Hematopoietic multipotent progenitor cell (in vitro differentiated cells): ENCODE measurements around the gene FBXO39. TPM values are rescaled to one million over a fixed set of nuclear protein-coding genes. Genes with fewer than 3 reads are reported as not detected.
"Not testable (repeated sequence)": the region's sequence is repeated elsewhere in the genome, so short reads cannot be mapped to it uniquely, and the experiment has no call there.

Experiments
- DNase-seq, 3 donors: peaks; one replicate each; pipeline ENCODE4 v3.0.0-alpha.2; 2011 to 2015; ENCODE audit warnings: low read depth in 2 of 3, low spot score in 2 of 3
- total RNA-seq: library from RNA; depleted of rRNA; stranded (reverse); fragments of >200 nt; gene quantifications from one replicate; pipeline ENCODE4 v1.2.3, GENCODE V29; 2012

Gene FBXO39
- total RNA-seq, 1 donor, result 0.81 TPM

GRCh38 chr17:6787081-6787693, 11.2 kb downstream of the FBXO39 start:
- no peak for DNase-seq

GRCh38 chr17:6789146-6789545, 13.1 kb downstream of the FBXO39 start:
- DNase-seq, result no peak

- peak in 1 of 3 donors; percentile 21 for DNase-seq
These were observed 17.9 kb downstream of the FBXO39 start for GRCh38 chr17:6793748-6794493.

GRCh38 chr17:6796017-6796886, 20.2 kb downstream of the FBXO39 start:
- no peak for DNase-seq

- DNase-seq, result no peak
These were observed 21.0 kb downstream of the FBXO39 start for GRCh38 chr17:6796887-6797490.

GRCh38 chr17:6797718-6798351, 21.8 kb downstream of the FBXO39 start:
- no peak for DNase-seq

GRCh38 chr17:6799738-6800137, 23.7 kb downstream of the FBXO39 start:
- no peak for DNase-seq

GRCh38 chr17:6800422-6801027, 24.5 kb downstream of the FBXO39 start:
- no peak for DNase-seq

- no peak for DNase-seq
These were observed 35.5 kb downstream of the FBXO39 start for GRCh38 chr17:6811510-6811909.

- DNase-seq, result no peak
These were observed 36.3 kb downstream of the FBXO39 start for GRCh38 chr17:6812295-6812694.

- no peak for DNase-seq
These were observed 39.8 kb downstream of the FBXO39 start for GRCh38 chr17:6815775-6816174.

GRCh38 chr17:6816368-6816767, 40.4 kb downstream of the FBXO39 start:
- not testable (repeated sequence) for DNase-seq

GRCh38 chr17:6818938-6819337, 42.9 kb downstream of the FBXO39 start:
- DNase-seq, result no peak

GRCh38 chr17:6823011-6823442, 47.0 kb downstream of the FBXO39 start:
- DNase-seq, result no peak

- no peak for DNase-seq
These were observed 54.5 kb downstream of the FBXO39 start for GRCh38 chr17:6830383-6830986.

- peak; percentile 48 to 90 (median 87) for DNase-seq
These were observed 55.7 kb downstream of the FBXO39 start, which contains the start of gene TEKT1 for GRCh38 chr17:6831661-6832263. TEKT1 (minus strand) TSS chr17:6831729; CDS start chr17:6830376, 1,353 bp downstream.
